Measurements from ENCODE around the gene AOAH.

The AOAH gene

GRCh38 chr7:36690514-36691187 is 33.6 kb downstream of the AOAH start:
- DNase-seq (ENCODE audit: low read depth in 2 of 2) = no peak

GRCh38 chr7:36690041-36690440 is 34.3 kb downstream of the AOAH start:
- no peak for DNase-seq (ENCODE audit: low read depth in 2 of 2)

- peak; percentile 31 to 45 for DNase-seq (ENCODE audit: low read depth in 2 of 2)
Observed at GRCh38 chr7:36686499-36686898, 37.8 kb downstream of the AOAH start.

DNA sequence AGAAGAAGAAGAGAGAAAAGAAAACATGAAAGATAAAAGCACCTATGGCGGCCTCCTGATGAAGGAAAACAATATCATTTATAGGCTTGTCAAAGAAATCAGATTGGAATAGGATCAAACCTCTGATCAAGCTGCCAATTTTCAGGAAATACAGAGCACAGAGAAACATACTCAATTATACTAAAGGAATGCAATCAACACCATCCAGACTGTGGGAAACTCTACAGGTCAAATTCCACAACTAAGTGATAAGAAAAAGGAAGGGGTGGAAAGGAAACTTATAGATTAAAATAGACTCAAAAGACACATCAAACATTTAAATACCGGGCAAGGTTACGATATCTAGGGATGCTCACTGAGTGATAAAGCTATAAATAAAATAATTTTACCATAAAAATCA is 39.3 kb downstream of the AOAH start:
- DNase-seq (ENCODE audit: low read depth in 2 of 2) = no peak

DNA sequence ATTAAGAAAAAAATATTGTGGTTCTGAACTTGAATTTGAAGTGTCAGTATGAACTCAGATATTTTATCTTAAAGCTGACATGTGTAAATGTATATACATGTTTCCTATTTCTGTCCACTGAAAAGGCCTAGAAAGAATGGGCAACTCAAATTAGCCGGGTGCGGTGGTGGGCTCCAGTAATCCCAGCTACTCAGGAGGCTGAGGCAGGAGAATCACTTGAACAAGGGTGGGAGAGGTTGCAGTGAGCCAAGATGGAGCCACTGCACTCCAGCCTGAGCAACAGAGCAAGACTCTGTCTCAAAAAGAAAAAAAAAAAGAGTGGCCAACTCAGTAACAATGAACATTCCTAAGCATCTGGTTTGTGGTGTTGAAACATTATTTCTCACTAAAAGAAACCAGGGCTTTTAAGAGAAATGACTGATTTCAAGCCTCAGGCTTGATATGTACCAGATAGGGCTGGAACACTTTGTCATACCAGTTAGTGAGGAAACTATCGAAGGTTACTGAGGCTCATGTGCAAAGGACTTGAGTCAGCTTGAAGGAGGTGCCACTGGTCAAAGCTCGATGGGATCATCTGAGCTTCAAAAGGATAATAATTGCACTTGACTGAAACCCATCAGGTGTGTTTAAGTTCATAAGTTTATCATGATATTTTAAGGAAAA is 40.5 kb downstream of the AOAH start:
- DNase-seq (ENCODE audit: low read depth in 2 of 2) = no peak

- DNase-seq (ENCODE audit: low read depth in 2 of 2) = no peak
Observed at GRCh38 chr7:36683111-36683510, 41.2 kb downstream of the AOAH start.

DNA sequence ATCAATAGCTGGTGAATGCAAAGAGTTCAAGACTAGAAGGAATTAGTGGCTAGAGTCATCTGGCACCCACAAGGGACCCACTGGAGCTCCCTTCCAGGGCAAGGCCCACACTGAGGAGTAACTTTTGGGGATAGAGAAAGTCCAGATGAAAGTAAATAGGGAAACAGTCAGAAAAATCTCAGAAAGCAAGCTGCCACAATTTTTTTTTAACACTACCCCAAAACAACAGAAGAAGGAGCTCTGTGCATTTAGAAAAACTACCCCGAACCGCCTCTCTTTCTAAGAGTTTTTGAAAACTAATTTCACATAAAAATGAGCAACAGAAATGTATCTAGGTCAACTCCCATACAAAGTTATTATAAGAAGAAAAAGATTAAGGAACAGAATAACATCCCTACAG is 42.2 kb downstream of the AOAH start:
- DNase-seq (ENCODE audit: low read depth in 2 of 2) = no peak

GRCh38 chr7:36677769-36678437 is 46.4 kb downstream of the AOAH start:
- peak; percentile 31 to 64 for DNase-seq (ENCODE audit: low read depth in 2 of 2)

DNA sequence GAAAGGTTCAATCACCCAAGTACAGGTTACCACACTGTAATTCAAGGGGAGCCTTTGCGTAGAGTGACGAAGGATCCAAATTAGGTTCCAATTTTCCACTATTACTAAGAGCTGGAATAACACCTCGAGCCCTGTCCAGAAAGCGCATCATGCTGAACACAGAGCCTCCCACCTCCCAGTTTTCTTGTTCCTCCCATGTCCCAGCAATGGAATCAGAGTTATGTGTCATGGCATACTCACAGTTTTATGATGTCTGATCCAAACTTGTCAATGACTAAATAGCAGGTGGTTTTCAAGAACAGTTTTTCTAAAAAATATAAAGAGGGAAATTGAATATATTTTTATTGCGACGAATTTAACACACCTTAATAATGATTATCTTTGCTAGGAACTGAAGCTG is 50.6 kb downstream of the AOAH start:
- DNase-seq (ENCODE audit: low read depth in 2 of 2) = no peak

GRCh38 chr7:36671432-36671829 is 52.9 kb downstream of the AOAH start:
- DNase-seq (ENCODE audit: low read depth in 2 of 2) = no peak

DNA sequence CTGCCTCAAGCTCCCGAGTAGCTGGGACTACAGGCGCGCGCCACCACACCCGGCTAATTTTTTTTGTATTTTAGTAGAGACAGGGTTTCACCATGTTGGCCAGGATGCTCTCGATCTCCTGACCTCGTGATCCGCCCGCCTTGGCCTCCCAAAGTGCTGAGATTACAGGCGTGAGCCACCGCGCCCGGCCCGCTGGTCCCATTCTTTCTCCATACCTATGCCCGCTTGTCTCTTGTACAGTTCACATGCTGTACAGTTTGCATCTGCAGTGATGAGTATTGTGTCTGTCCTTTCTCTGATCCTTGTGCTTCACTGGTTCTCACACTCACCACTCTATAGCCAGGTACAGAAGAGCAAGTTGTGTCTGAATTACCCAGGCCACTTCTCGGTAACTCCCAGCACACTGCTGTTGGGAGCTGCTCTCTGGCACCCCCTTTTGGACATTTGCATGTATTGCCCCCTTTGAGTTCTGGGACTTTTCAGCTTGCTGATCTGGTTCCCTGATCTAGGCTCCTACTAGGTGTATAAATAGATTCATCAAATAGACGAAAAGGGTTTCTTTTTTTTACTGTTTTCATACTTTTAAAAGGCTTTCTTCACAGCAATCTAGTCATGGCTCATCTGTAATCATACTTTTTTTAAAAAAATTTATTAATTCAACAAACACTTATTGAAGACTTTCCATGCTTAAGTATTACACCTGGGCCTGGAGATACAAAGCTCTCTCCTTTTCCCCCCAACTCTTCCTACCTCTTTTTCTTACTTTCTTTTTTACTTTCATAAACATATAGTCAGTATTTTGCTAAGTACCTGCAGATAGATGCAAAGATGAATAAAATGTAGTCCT is 53.5 kb downstream of the AOAH start:
- peak in 1 of 2 donors; percentile 38 for DNase-seq (ENCODE audit: low read depth in 2 of 2)

- DNase-seq (ENCODE audit: low read depth in 2 of 2) = no peak
Observed at GRCh38 chr7:36668750-36669149, 55.5 kb downstream of the AOAH start.

GRCh38 chr7:36668080-36668479 is 56.2 kb downstream of the AOAH start:
- no peak for DNase-seq (ENCODE audit: low read depth in 2 of 2)

GRCh38 chr7:36667007-36667745 is 57.1 kb downstream of the AOAH start:
- no peak for DNase-seq (ENCODE audit: low read depth in 2 of 2)

DNA sequence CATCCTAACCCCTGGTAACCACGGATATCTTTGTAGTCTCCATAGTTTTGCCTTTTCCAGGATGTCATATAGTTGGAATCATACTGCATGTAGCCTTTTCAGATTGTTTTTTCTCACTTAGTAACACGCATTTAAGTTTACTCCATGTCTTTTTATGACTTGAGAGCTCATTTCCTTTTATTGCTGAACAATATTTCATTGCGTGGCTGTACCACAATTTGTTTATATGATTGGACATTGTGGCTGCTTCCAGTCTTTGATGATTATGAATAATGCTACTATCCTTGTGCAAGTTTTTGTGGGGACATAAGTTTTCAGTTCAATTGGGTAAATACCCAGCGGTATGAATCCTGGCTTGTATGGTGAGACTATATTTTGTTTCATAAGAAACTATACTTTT is 60.8 kb downstream of the AOAH start:
- no peak for DNase-seq (ENCODE audit: low read depth in 2 of 2)

- DNase-seq (ENCODE audit: low read depth in 2 of 2) = no peak
Observed at GRCh38 chr7:36661135-36661840, 63.0 kb downstream of the AOAH start.

DNA sequence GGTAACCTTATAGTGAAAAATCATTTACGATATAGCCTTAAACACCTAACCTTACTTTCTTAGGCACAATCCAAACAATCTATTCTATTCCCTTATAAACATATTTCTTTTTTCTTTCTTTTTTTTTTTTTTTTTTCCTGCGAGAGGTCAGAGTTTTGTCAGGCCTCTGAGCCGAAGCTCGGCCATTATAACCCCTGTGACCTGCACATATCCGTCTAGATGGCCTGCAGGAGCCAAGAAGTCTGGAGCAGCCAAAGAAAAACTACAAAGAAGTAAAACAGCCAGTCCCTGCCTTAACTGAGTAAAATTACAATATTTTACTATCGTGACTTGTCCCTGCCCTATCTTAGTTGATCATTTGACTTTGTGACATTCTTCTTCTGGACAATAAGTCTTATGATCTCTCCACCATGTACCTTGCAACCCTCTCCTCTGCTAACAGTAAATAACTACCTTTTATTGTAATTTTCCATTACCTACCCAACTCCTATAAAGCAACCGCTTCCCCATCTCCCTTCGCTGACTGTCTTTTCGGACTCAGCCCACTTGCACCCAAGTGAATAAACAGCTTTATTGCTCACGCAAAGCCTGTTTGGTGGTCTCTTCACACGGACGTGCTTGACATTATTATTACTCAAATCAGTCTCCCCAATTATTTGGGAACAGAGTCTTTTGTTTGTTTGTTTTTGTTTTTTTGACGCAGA is 64.5 kb downstream of the AOAH start:
- DNase-seq (ENCODE audit: low read depth in 2 of 2) = no peak

GRCh38 chr7:36659172-36659516 is 65.2 kb downstream of the AOAH start:
- DNase-seq (ENCODE audit: low read depth in 2 of 2) = no peak

DNA sequence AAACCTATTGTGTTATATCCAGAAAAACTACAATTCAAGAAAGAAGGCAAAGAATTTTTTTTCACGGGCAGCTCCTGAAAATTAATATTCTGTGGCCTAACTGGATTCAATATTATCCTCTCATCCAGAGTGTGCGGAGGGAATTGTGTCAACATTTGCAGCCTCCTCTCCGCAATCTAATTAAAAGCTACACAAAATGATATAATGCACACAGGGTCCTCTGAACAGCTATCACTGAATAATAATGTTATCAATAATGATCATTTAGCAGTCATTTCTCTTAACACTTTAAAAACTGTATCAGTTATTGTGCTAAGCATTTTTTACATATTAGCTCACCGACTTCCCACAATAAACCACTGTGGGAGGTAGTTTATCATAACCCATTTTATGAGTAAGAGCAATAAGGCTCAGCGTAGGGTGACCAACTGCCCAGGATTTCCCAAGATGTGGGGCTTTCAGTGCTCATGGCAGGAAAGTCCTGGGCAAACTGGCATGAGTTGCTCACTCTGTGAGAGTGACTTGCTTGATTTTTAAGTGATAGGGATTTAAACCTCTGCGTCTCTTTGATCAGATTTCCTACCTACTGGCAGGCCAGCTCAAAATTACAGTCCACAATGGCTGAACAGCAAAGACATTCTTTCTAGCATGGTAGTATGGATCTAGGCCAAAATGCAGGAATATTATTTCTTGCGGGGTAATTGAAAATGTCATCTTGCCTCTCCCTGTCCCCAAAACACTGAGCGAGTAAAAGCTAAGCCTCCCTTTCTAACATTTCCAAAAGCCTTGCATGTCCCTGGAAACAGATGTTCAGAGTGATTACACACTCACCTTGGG is 65.7 kb downstream of the AOAH start:
- no peak for DNase-seq (ENCODE audit: low read depth in 2 of 2)
